ENCODE measurements around the gene TCF15. TPM values are rescaled to one million over a fixed set of nuclear protein-coding genes. Genes with fewer than 3 reads are reported as not detected.

The TCF15 gene
- not detected for total RNA-seq

DNA sequence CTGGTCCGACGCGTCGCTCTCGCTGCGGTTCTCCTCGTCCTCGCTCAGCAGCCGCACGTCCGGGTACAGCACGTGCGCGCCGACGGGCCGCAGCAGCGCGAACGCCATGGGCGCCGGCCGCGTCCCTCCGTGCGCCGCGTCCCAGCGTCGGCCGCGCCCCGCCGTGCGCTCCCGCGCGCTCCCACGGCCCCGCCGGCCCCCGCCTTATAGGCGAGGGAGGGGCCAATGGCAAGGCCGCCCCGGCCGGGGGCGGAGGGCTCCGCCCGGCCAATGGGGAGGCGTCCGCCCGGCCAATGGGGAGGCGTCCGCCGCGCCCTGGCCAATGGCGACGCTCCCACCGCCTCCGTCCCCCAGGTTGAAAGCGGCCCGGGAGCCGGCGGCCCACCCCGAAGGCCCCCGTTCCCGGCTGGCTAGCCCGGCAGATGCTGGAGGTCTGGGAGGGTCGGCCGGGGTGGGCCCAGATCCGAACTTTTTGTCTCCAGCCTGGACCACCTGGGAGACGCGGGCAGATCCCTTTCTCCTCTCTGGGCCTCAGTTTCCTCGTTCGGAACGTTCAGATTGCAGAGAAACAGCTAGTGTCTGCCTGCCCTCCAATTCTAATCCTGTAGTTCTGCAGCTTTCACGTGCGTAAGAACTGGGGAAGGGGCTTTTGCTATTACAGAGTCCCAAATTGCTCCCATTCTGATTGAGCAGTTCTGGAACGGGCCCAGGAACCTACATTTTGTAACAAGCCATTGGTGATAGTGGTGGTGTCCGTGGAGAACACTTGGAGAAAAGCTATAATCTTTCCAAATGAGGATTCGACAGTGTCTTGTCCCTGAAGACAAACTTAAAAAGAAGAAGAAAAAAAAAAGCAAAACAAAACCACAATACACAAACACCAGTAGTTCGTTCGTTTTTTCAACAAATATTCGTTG is at the start of gene TCF15:
TCF15 (minus strand) TSS at position 180 of the 917 bp plus-strand sequence; CDS start at position 108, 72 bp downstream.
- H3K27me3 Mint-ChIP-seq (ENCODE audit: low read depth): peaks cover 68% of the 10 kb centered on the region

GRCh38 chr20:658731-659291 is 48.7 kb upstream of the TCF15 start:
- Mint-ChIP-seq H3K27me3 (ENCODE audit: low read depth) (peaks cover 83% of the 10 kb centered on the region), H3K9me3 (no peaks in the 10 kb centered on the region), H3K4me3 (no peak overlapping the region), H3K27ac (no peak overlapping the region), H3K4me1 (ENCODE audit: low read depth) (peaks cover 6% of the 10 kb centered on the region), H3K36me3 (ENCODE audit: insufficient read depth in 2 of 2) (no peaks in the 10 kb centered on the region)
- DNase-seq (no peak), ATAC-seq (replicated peaks in 1 of 2) (no peak)

More for the DNA sequence above, at the start of gene TCF15:
- H3K4me1 Mint-ChIP-seq (ENCODE audit: low read depth): peaks cover 14% of the 10 kb centered on the region
- peak within 1 kb of the TSS in 1 of 2 donors; percentile 52 for H3K4me3 Mint-ChIP-seq
- no peaks in the 10 kb centered on the region for H3K9me3 Mint-ChIP-seq
- peak; percentile 75 to 84 for ATAC-seq (replicated peaks in 1 of 2)
- H3K27ac Mint-ChIP-seq: no peak within 1 kb of the TSS
- no peaks in the 10 kb centered on the region for H3K36me3 Mint-ChIP-seq (ENCODE audit: insufficient read depth in 2 of 2)
- peak; percentile 37 for DNase-seq

DNA sequence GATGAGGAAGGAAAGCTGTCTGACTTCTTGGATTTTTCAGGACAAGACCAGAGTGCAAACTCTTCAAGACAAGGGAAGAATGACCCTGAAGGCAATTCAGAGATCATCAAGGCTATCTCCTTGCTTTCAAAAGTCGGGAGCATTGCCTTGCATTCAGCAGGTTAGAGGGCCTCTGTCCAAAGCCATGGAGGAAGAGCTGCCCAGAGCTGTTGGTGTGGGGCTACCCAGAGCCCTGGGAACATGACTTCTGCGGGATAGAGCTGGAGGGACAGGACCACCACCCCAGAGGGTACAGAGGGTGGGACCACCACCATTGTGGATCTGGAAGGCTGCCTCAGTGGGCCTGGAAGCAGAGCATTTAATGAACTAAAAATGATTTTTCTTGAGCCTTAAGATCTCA is 48.1 kb upstream of the TCF15 start:
- no peak overlapping the region for H3K4me3 Mint-ChIP-seq
- peaks cover 9% of the 10 kb centered on the region for H3K4me1 Mint-ChIP-seq (ENCODE audit: low read depth)
- ATAC-seq (replicated peaks in 1 of 2): no peak
- no peaks in the 10 kb centered on the region for H3K9me3 Mint-ChIP-seq
- H3K27ac Mint-ChIP-seq: no peak overlapping the region
- no peaks in the 10 kb centered on the region for H3K36me3 Mint-ChIP-seq (ENCODE audit: insufficient read depth in 2 of 2)
- H3K27me3 Mint-ChIP-seq (ENCODE audit: low read depth): peaks cover 81% of the 10 kb centered on the region
- no peak for DNase-seq

- no peak for DNase-seq
- Mint-ChIP-seq H3K36me3 (ENCODE audit: insufficient read depth in 2 of 2) (no peaks in the 10 kb centered on the region), H3K4me1 (ENCODE audit: low read depth) (peaks cover 20% of the 10 kb centered on the region), H3K9me3 (no peaks in the 10 kb centered on the region), H3K27me3 (ENCODE audit: low read depth) (peaks cover 59% of the 10 kb centered on the region), H3K27ac (no peak overlapping the region), H3K4me3 (no peak overlapping the region)
- no peak for ATAC-seq (replicated peaks in 1 of 2)
Measured at GRCh38 chr20:655726-656624, 45.9 kb upstream of the TCF15 start.

DNA sequence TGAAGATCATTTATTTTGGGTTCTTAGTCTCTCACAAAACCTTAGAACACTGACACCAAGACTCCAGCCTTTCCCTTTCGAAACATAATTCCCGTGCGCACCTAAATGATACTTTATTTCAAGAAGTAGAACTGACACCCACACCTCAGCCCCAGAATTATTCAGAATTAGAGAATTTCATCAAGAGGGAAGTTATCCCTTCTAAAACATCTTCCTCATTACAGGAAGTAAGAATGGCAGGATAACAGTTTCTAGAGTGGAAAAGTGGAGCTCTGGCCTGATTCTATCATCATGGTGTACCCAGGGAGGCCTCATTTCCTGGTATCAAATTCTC is 44.3 kb upstream of the TCF15 start:
- Mint-ChIP-seq H3K36me3 (ENCODE audit: insufficient read depth in 2 of 2) (peaks cover 0 to 5% of the 10 kb centered on the region in 2 donors), H3K4me3 (peak overlapping the region; percentile 7 to 80)

DNA sequence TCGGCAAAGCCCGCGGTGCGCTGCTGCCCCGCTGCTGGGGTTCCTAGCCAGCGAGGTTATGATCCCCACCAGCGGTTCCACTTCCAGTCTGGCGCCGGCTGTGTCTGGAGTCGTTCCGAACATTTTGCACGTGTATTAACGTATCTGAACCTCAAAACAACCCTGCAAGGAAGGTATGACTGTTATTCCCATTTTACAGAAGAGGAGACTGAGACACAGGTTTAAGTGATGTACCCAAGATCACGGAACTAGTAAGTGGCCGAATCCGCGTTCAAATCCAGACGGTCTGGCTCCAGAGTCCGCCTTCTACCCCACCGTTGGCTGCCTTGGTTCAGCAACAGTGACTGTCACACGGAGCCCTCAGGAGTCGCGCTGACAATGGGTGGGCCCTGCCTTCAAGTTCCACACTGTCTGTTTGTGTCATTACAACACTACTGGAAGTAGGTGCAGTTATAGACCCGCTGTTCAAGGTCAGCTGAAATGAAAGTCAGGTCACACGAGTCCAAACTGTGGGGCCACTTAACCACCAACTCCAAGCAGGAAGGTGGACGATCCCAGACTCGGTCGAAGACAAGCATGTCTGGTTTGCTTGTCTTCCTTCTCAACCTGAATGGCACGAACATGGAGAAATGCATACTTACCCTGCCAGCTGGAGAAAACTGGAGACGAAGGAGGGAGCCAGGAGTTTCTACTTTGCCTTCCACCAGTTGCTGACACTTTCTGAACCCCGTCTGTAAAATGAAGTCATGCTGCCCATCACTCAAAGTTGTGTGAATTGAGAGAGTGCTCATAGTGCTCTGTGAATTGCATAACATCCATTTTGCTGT is 43.7 kb upstream of the TCF15 start:
- Mint-ChIP-seq H3K4me3 (peak overlapping the region; percentile 78 to 80), H3K27me3 (ENCODE audit: low read depth) (peaks cover 49% of the 10 kb centered on the region), H3K36me3 (ENCODE audit: insufficient read depth in 2 of 2) (peaks cover 2 to 5% of the 10 kb centered on the region in 2 donors), H3K27ac (peak overlapping the region; percentile 39), H3K4me1 (ENCODE audit: low read depth) (peaks cover 20% of the 10 kb centered on the region), H3K9me3 (no peaks in the 10 kb centered on the region)
- ATAC-seq (replicated peaks in 1 of 2) (no peak), DNase-seq (no peak)

More for the DNA sequence above, 44.3 kb upstream of the TCF15 start:
- ATAC-seq (replicated peaks in 1 of 2) (no peak), DNase-seq (no peak)
- peaks cover 55% of the 10 kb centered on the region for H3K27me3 Mint-ChIP-seq (ENCODE audit: low read depth)
- peak overlapping the region; percentile 48 for H3K27ac Mint-ChIP-seq
- no peaks in the 10 kb centered on the region for H3K9me3 Mint-ChIP-seq
- H3K4me1 Mint-ChIP-seq (ENCODE audit: low read depth): peaks cover 20% of the 10 kb centered on the region

DNA sequence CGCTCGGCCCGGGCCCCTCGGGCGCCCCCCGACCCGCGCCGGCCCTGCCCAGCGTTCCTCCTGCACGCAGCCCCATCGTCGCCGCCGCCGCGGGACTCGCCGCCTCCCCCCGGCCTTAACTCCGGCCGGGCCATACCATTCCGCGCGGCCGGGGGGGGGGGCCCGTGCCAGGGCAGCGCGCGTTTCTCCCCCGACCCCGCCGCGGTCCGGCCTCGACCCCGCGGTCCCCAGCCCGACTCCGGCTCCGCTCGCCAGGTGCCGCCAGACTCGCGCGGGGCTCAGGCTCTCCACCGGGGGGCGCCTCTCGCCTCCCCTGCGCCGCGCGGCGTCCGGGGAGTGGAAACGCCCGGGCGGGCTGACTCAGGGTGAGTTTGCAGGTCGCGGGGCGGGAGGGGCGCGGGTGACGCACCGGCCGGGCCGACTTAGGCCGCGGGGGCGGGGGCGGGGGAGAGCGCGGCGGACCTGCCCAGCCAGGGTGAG is 43.0 kb upstream of the TCF15 start, which contains the start of gene SRXN1:
SRXN1 (minus strand) TSS at position 91 of the 480 bp plus-strand sequence; CDS start at position 76, 15 bp downstream.
- peak within 1 kb of the TSS; percentile 78 to 87 for H3K4me3 Mint-ChIP-seq
- H3K4me1 Mint-ChIP-seq (ENCODE audit: low read depth): peaks cover 20% of the 10 kb centered on the region
- no peaks in the 10 kb centered on the region for H3K9me3 Mint-ChIP-seq
- H3K36me3 Mint-ChIP-seq (ENCODE audit: insufficient read depth in 2 of 2): peaks cover 2 to 5% of the 10 kb centered on the region in 2 donors
- H3K27ac Mint-ChIP-seq: peak within 1 kb of the TSS; percentile 91
- DNase-seq (peak; percentile 90 to 91), ATAC-seq (replicated peaks in 1 of 2) (peak; percentile 94 to 95)
- peaks cover 42% of the 10 kb centered on the region for H3K27me3 Mint-ChIP-seq (ENCODE audit: low read depth)

DNA sequence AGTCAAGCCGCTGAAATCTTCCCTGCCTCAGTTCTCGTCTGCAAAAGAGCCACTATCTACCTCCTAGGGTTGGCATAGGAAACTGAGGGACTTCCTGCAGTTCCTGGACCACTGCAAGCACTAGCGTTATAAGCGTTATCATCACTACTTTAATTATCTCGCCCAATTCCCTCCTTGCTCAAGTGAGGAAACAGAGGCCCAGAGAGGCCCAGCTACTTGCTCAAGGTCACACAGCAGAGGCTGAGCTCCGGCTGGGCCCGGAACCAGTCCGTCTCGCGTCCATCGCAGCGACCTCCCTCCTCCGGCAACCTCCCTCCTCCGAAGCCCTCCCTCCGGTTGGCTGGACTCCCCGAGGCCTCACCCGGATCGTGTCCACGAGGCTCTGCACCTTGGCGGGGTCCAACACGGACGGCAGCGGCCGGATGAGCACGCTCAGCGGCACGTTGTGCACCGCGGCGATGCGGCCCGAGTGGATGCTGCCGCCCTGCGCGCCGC is 42.6 kb upstream of the TCF15 start:
- H3K36me3 Mint-ChIP-seq (ENCODE audit: insufficient read depth in 2 of 2): peaks cover 2 to 5% of the 10 kb centered on the region in 2 donors
- no peak for DNase-seq

DNA sequence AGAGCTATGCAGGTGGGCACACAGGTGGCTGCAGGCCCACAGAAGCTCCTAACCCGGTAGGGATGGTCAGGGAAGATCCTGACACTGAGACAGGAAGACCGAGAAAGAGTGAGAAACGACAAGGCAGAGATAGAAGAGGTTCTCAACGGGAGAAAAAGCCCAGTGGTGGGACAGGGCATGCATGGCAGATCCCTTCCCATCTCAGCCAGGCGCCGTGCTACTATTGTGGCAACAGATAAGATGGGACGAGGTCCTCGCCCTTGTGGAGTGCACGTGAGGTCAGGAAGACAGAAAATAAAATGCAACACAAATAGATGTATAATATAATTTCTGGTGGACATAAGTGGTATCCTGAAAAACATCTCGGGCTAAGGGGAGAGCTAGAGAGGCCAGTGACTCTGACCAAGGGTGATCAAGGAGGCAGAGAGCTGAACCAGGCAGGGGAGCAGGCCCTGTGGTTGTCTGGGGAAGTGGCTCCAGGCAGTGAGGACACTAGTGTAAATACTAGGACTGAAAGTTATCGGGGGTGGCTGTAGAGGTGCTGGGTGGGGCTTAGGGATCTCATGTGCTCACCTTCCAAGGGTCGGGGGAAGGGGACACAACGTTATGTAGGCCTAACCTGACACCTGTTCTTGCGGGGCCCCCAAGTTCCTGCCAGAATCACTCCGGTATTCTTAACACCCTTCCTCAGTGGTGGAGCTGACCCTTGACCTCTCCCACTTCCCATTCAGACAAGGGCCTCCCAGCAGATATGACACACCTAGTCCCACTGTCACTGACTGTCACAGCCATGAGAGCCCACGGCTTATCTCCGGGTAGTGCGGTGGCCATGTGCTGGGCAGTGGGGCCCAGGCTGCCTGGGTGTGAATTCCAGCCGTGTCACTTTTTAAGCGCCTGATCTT is 41.9 kb upstream of the TCF15 start:
- Mint-ChIP-seq H3K4me3 (peak overlapping the region; percentile 77 to 87), H3K27ac (peak overlapping the region; percentile 91), H3K4me1 (ENCODE audit: low read depth) (peaks cover 20% of the 10 kb centered on the region), H3K27me3 (ENCODE audit: low read depth) (peaks cover 33% of the 10 kb centered on the region), H3K9me3 (no peaks in the 10 kb centered on the region), H3K36me3 (ENCODE audit: insufficient read depth in 2 of 2) (peaks cover 2 to 5% of the 10 kb centered on the region in 2 donors)
- DNase-seq: no peak
- no peak for ATAC-seq (replicated peaks in 1 of 2)

More for the DNA sequence above, 42.6 kb upstream of the TCF15 start:
- peaks cover 20% of the 10 kb centered on the region for H3K4me1 Mint-ChIP-seq (ENCODE audit: low read depth)
- no peak for ATAC-seq (replicated peaks in 1 of 2)
- no peaks in the 10 kb centered on the region for H3K9me3 Mint-ChIP-seq
- peaks cover 37% of the 10 kb centered on the region for H3K27me3 Mint-ChIP-seq (ENCODE audit: low read depth)
- peak overlapping the region; percentile 91 for H3K27ac Mint-ChIP-seq
- H3K4me3 Mint-ChIP-seq: peak overlapping the region; percentile 77 to 87

DNA sequence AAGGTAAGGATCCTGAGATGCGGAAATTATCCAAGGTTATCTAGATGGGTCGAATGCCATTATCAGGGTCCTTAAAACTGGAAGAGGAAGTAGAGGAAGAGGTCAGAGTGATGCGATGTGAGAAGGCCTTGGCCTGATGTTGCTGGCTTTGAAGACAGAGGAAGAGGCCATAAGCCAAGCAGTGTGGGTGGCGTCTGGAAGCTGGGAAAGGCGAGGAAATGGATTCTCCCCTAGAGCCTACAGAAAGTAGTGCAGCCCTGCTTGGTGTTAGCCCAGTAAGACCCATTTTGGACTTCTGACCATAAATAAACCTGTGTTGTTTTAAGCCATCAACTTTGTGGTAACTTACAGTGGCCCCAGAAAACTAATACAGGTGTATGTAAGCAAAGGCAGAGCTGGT is 40.8 kb upstream of the TCF15 start:
- DNase-seq (no peak), ATAC-seq (replicated peaks in 1 of 2) (no peak)
- Mint-ChIP-seq H3K36me3 (ENCODE audit: insufficient read depth in 2 of 2) (peaks cover 2 to 5% of the 10 kb centered on the region in 2 donors), H3K27ac (no peak overlapping the region), H3K4me1 (ENCODE audit: low read depth) (peaks cover 20% of the 10 kb centered on the region), H3K27me3 (ENCODE audit: low read depth) (peaks cover 23% of the 10 kb centered on the region), H3K4me3 (peak overlapping the region in 1 of 2 donors; percentile 87), H3K9me3 (no peaks in the 10 kb centered on the region)

DNA sequence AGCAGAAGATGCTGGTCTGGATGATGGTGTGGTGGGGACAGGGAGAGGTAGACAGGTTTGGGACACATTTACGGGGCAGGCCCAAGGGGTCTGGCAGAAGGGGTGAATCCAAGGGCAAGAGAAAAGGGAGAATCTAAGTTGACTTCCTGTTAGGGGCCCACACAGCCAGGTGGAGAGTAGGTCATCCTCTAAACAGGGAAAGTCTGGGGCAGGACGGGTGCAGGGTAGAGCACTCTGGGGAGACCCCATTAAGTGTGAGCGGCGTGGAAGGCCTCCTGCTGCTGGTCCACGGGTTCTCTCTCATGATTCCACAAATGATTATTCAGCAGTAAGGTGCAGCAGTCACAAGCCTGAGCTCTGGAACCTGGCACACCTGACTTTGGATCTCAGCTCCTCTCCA is 40.2 kb upstream of the TCF15 start:
- Mint-ChIP-seq H3K27ac (peak overlapping the region; percentile 26), H3K4me3 (no peak overlapping the region), H3K4me1 (ENCODE audit: low read depth) (peaks cover 20% of the 10 kb centered on the region), H3K36me3 (ENCODE audit: insufficient read depth in 2 of 2) (peaks cover 2 to 5% of the 10 kb centered on the region in 2 donors), H3K27me3 (ENCODE audit: low read depth) (peaks cover 16% of the 10 kb centered on the region), H3K9me3 (no peaks in the 10 kb centered on the region)
- ATAC-seq (replicated peaks in 1 of 2) (no peak), DNase-seq (no peak)

Measured in activated T-cell treated with anti-CD3 and anti-CD28 coated beads, Interleukin-2, amount 50 U/mL, for 72 hours (primary cell).